Activated CD8-positive, alpha-beta memory T cell treated with anti-CD3 and anti-CD28 coated beads for 36 hours (primary cell): Measurements from ENCODE around the gene GNG2. TPM values are rescaled to one million over a fixed set of nuclear protein-coding genes. Genes with fewer than 3 reads are reported as not detected.

Experiments
- CTCF ChIA-PET: fragments of 350-600 bp; sonication (Branson Sonifier 250); formaldehyde crosslinking; loops from one replicate; lab custom pipeline; 2021; ENCODE audit warnings: antibody characterized with exemption; lab: Charles Lee
- POLR2A ChIA-PET: fragments of 350-600 bp; sonication (Branson Sonifier 250); formaldehyde crosslinking; loops from one replicate; lab custom pipeline; 2021; ENCODE audit warnings: antibody characterized with exemption; lab: Charles Lee
- total RNA-seq, 2 experiments: library from RNA; stranded (reverse); gene quantifications; one replicate each; pipeline ENCODE4 v1.2.3, GENCODE V29; 2021

The GNG2 gene
- total RNA-seq, 2 experiments from 2014 or later, result 108 to 110 TPM

DNA sequence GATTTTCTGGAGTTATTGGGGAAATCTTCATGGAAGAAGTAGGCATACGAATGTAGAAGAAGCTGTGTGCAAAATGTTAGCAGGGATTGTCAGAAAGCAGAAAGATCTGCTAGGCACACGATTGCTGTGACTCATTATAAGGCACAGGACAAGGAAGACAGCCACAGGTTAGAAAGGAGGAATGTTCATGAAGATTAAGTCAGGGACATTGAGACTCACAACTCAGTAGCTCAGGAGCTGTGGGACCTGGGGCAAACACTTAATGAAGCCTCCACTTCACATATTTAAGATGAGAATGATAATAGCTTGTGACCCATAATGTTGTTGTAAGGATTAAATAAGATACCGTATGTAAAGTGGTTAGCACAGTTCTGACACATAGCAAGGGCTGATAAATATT is 102.3 kb downstream of the GNG2 start:
- ChIA-PET POLR2A (no interaction called here), CTCF (no interaction called here)

DNA sequence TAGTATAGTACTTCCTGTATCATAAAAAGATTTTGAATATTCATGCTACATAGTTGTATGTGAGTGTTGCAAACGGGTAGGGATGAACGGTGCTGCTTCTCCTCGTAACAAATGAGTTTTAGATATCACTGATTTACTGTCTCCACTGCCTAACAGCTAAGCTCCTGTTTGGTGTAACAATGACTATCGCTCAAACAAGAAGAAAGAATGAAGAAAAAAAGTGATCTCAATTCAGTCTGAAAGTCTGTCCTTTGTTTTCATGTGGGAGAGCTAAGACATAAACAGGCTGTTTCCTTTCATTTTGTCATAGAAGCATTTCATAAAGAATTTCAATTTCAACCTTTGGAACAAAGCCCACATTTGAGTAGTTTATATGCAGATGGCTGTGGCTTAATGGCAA is 102.9 kb downstream of the GNG2 start:
- ChIA-PET CTCF (no interaction called here), POLR2A (no interaction called here)

DNA sequence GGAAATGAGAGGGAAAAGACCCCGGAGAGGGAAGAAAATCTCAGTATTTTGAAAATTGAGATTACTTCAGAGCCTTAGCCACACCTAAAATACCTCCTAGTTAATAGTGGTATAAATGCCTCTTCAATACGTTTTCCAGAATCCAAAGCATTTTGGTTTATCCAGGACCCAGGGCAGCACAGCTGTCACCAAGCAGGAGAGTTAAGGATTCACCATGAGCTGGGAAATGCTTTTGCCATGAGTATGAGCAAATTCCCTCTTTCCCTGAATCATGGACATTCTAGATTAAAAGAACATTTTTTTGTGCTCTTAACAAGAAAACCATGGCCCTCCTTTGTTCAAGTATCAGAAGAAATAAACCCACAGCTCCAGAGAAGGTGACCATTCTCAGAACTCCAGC is 107.1 kb downstream of the GNG2 start:
- ChIA-PET CTCF (interaction anchor here (1.7 kb wide), 1 partner anchor 11 kb away, joined by 3 read pairs; no protein-coding TSS in a partner anchor), POLR2A (no interaction called here)

DNA sequence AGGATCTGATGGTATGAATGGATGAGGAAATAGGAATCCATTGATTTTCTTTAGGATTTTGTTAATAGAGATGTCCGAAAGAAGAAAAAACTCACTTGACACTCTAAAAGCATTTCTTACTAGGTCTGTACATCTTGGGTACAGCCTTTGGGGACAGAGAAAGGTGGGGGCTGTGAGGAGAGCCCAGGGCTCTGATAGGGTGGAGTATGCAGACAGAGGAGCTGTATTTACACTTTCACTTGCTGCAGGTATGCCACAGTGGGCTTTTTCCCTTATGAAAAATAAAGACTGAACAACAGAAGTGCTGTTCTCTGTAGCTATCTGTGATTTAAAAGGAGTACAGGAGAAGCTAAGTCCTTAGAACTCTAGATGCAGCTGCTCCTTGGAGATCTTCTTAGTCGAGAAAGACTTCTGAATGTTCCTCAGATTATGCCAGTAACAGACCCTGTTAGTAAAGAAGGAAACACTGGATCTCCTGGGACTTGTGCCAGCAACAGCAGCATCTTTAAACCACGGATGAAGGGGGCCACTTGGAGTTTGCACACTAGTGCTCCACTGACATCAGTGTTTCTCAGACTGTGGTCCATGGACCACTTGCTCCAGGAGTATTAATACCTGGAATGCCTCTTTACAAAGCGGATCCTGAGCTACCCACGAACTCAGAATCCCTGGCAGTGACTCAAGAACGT is 109.6 kb downstream of the GNG2 start:
- CTCF ChIA-PET, result interaction anchor here (1.0 kb wide), 1 partner anchor 9 kb away, joined by 4 read pairs; no protein-coding TSS in a partner anchor
- POLR2A ChIA-PET, result no interaction called here

GRCh38 chr14:51972566-51972965 is 112.2 kb downstream of the GNG2 start:
- ChIA-PET CTCF (interaction anchor here (0.7 to 0.9 kb wide), 2 partner anchors 192 to 436 kb away, joined by 3 to 4 read pairs; no protein-coding TSS in a partner anchor), POLR2A (no interaction called here)

- CTCF ChIA-PET, result interaction anchor here (0.6 kb wide), 1 partner anchor 41 kb away, joined by 3 read pairs; no protein-coding TSS in a partner anchor
These were observed 116.7 kb downstream of the GNG2 start for GRCh38 chr14:51977075-51977474.

GRCh38 chr14:51978681-51979085 is 118.3 kb downstream of the GNG2 start:
- ChIA-PET CTCF (interaction anchor here (0.6 to 2.1 kb wide), 15 partner anchors 8 to 200 kb away, joined by 3 to 6 read pairs (median 4); partner anchors contain the start of gene GNG2), POLR2A (interaction anchor here (0.5 to 0.6 kb wide), 3 partner anchors 98 to 138 kb away, joined by 3 read pairs; no protein-coding TSS in a partner anchor)

More at GRCh38 chr14:51977075-51977474, 116.7 kb downstream of the GNG2 start:
- POLR2A ChIA-PET, result no interaction called here

- POLR2A ChIA-PET, result interaction anchor here (0.5 to 0.6 kb wide), 2 partner anchors 114 to 137 kb away, joined by 3 read pairs; no protein-coding TSS in a partner anchor
- CTCF ChIA-PET, result interaction anchor here (0.9 to 2.1 kb wide), 14 partner anchors 9 to 203 kb away, joined by 3 to 6 read pairs (median 4); partner anchors contain the start of gene GNG2
These were observed 118.8 kb downstream of the GNG2 start for GRCh38 chr14:51979088-51979709.

DNA sequence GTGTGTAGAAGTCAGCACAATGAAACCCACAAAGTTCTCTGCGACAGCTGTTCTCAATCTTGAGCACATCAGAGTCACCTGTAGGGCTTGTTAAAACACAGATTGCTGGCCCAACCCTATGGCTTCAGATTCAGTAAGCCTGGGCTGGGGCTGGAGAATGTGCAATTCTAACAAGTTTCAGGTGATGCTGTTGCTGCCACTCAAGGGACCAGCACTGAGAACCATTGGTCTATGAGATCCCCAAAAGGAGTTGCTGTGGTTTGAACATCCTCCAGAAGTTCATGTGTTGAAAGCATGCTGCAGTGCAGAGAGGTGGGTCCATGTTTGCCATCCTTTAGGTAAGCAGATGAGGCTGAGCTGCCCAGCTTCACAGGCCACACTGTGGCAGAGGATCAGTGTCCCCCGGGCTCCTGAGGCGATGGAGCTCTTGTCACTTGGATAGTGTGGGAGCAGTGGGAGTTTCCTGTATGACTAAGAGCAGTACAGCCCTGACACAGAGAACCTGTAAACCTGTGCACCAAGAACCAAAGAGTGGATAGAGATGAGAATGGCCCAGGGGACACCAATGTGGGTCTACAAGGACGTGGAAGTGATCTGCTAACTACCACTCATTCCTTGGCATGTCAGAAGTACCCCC is 120.9 kb downstream of the GNG2 start:
- POLR2A ChIA-PET, result interaction anchor here (0.6 kb wide), 1 partner anchor 412 kb away, joined by 3 read pairs; no protein-coding TSS in a partner anchor
- CTCF ChIA-PET, result no interaction called here

GRCh38 chr14:51988221-51988620 is 127.8 kb downstream of the GNG2 start:
- CTCF ChIA-PET, result interaction anchor here (1.2 kb wide), 1 partner anchor 144 kb away, joined by 3 read pairs; no protein-coding TSS in a partner anchor
- POLR2A ChIA-PET, result no interaction called here

GRCh38 chr14:51989293-51990234 is 129.2 kb downstream of the GNG2 start, which contains the start of gene RTRAF:
Gene RTRAF, plus strand, starts transcription at chr14:51989546. Its CDS starts 94 bp downstream, at chr14:51989640.
- ChIA-PET CTCF (interaction anchor here (0.7 kb wide), 1 partner anchor 142 kb away, joined by 3 read pairs; no protein-coding TSS in a partner anchor), POLR2A (no interaction called here)

- ChIA-PET POLR2A (no interaction called here), CTCF (interaction anchor here (0.7 kb wide), 1 partner anchor 143 kb away, joined by 3 read pairs; no protein-coding TSS in a partner anchor)
These were observed 130.1 kb downstream of the GNG2 start for GRCh38 chr14:51990488-51990887.

- ChIA-PET POLR2A (no interaction called here), CTCF (interaction anchor here (1.5 kb wide), 1 partner anchor 138 kb away, joined by 5 read pairs; no protein-coding TSS in a partner anchor)
These were observed 133.0 kb downstream of the GNG2 start for GRCh38 chr14:51993285-51993920.

DNA sequence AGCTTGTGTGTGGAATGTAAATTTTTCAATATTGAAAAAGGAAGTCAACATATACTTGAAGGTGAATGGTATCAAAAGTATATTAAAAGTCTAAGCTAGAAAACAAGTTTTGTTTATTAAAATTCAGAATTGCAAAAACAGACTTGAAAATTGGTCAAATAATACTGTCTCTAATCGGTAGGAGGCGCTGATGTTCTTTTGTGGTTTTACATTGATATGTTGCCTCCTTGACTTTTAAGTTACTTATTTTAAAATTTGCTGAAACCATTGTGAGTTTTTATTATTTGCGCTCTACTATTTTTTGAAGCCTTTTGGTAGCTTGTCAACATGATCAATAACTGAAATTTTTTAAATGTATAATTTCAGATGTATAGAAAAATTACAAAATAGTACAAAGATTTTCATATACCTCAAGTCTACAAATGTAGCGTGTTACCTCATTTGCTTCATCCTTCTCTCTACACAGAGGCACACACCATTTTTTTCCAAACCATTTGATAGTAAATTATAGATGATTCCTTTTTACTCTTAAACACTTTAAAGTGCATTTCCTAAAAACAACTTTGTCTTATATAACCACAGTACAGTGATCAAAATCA is 135.8 kb downstream of the GNG2 start:
- CTCF ChIA-PET, result interaction anchor here (0.6 to 1.2 kb wide), 4 partner anchors 20 to 846 kb away, joined by 3 read pairs; no protein-coding TSS in a partner anchor
- POLR2A ChIA-PET, result no interaction called here

DNA sequence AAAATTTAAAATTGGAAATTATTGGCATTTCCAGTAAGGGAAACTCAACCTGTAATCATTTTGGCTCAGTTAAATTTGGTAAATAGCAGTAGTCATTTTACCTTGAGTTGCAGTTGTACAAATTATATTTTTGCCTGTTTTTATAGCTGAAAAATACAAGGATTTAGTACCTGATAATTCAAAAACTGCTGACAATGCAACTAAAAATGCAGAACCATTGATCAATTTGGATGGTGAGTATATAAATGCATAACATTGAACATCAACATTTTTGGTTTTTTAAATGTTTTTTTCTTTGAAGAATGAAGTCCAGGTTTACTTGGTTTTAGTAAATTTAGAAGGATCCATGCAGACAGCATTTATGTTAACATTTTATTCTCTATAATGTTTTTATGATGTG is 137.9 kb downstream of the GNG2 start:
- CTCF ChIA-PET, result no interaction called here

GRCh38 chr14:51999084-51999483 is 138.7 kb downstream of the GNG2 start:
- ChIA-PET CTCF (no interaction called here), POLR2A (no interaction called here)

More for the DNA sequence above, 137.9 kb downstream of the GNG2 start:
- POLR2A ChIA-PET, result no interaction called here

- CTCF ChIA-PET, result no interaction called here
- POLR2A ChIA-PET, result no interaction called here
These were observed 139.7 kb downstream of the GNG2 start for GRCh38 chr14:52000019-52000582.
